Measurements from ENCODE around the gene SEC16A.

SEC16A gene, protein sequence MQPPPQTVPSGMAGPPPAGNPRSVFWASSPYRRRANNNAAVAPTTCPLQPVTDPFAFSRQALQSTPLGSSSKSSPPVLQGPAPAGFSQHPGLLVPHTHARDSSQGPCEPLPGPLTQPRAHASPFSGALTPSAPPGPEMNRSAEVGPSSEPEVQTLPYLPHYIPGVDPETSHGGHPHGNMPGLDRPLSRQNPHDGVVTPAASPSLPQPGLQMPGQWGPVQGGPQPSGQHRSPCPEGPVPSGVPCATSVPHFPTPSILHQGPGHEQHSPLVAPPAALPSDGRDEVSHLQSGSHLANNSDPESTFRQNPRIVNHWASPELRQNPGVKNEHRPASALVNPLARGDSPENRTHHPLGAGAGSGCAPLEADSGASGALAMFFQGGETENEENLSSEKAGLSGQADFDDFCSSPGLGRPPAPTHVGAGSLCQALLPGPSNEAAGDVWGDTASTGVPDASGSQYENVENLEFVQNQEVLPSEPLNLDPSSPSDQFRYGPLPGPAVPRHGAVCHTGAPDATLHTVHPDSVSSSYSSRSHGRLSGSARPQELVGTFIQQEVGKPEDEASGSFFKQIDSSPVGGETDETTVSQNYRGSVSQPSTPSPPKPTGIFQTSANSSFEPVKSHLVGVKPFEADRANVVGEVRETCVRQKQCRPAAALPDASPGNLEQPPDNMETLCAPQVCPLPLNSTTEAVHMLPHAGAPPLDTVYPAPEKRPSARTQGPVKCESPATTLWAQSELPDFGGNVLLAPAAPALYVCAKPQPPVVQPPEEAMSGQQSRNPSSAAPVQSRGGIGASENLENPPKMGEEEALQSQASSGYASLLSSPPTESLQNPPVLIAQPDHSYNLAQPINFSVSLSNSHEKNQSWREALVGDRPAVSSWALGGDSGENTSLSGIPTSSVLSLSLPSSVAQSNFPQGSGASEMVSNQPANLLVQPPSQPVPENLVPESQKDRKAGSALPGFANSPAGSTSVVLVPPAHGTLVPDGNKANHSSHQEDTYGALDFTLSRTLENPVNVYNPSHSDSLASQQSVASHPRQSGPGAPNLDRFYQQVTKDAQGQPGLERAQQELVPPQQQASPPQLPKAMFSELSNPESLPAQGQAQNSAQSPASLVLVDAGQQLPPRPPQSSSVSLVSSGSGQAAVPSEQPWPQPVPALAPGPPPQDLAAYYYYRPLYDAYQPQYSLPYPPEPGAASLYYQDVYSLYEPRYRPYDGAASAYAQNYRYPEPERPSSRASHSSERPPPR (N-terminal part only)

DNA sequence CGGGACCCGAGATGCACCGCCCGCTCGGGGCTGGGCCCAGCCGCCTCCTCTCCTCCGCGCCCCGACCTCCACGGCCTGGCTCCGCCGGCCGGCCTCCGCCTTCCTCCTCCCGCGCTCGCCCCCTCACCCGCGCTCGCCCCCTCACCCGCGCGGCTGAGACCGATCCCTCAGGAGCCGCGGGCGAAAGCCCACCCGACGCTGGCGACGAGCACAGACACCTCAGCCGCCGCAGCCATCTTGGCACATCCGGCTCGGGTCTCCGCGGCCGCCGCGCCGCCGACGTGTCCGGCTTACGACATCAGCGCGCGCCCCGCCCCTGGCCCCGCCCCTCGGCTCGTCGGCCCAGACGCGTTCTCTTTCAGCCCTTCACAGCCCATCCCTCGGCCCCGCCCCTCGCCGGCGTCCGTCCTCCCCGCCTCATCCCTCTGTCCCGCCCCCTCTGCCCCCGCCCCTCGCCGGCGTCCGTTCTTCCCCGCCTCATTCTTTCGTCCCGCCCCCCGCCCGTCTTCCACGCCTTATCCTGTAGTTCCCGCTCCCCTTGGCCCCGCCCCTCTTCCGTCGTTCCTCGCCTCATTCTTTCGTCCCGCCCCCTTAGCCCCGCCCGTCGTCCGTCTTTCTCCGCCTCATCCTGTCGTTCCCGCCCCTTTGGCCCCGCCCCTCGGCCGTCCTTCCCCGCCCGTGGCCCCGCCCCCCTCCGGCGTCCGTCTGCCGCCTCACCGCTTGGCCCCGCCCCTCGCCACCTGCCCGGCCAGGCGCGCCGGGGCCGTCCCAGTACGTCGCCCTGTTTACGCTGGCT is at the start of gene SEC16A:
Gene SEC16A, minus strand, starts transcription at position 248 of the 796 bp plus-strand sequence. CDS start 5,425 bp downstream, outside the sequence.
- DNase-seq: peak; percentile 88

DNA sequence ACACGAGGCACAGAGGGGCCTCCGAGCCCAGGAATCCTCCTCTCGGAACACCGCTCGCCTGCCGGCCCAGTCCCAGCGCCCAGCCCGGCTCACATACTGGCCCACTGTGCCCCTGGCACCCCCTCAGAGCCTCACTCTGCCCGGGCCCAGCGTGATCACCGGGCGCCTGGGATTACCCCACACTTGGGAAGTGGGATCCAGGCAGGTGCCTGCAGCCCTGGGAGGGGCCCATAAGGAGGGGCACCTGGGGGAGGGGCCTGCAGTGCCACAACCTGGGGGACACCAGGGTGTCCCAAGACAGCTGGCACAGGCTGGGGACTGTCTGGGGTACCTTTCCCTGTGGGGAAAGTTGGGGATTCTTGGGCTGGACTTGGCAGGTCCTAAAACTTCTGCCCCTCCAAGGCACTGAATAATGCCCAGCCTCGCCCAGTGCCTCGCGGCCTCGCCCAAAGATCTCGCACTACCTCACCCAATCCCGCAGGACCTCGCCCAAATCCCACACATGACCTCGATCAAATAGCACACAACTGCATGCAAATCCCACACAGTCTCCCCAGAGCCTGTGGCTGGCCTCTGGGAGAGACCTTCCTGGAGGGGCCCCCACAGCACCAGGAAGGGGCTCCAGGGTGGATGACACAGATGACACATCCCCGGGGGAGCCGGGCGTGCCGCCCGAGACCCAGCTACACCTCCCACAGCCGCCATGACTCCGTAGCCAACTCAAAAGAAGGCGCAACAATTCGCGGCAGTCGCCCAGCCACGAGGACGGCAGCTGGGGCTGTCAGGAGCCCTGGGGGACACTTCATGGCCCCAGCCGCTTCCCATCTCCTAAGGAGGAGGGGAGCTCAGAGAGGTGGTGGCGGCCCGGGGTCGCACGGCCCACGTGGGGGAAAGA is 49.3 kb upstream of the SEC16A start:
- no peak for DNase-seq

DNA sequence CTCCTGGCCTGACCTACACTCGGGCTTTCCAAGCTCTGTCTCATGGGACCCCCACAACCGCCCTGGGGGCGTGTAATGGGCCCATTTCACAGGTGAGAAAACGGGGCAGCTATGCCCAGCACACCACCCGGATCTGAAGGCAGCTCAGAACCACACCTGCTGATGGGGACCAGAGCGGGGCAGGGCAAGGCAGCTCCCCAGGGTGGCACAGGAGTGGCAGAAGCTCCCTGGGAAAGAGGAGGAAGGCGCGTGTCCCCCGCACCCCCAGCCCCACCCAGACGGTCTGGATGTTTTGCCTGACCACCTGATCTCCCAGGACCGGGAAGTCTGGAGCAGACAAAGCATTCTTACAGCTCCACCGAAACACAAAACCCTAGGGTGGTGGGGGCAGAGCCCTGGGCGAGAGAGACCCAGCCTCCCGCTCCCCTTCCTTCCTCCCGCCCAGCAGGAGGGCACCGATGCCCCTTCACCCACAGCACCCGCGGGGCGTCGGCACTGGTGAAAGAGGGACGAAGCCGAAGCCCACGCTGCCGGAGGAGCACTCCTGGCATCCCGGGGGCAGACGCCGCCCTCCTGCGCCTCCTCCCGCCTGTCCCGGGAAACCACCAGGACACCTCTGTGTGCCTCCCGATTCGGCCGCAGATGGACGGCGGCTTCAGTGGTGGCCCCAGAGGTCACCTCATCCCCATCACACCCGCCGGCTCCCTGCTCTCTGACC is 48.5 kb upstream of the SEC16A start:
- DNase-seq: no peak

DNA sequence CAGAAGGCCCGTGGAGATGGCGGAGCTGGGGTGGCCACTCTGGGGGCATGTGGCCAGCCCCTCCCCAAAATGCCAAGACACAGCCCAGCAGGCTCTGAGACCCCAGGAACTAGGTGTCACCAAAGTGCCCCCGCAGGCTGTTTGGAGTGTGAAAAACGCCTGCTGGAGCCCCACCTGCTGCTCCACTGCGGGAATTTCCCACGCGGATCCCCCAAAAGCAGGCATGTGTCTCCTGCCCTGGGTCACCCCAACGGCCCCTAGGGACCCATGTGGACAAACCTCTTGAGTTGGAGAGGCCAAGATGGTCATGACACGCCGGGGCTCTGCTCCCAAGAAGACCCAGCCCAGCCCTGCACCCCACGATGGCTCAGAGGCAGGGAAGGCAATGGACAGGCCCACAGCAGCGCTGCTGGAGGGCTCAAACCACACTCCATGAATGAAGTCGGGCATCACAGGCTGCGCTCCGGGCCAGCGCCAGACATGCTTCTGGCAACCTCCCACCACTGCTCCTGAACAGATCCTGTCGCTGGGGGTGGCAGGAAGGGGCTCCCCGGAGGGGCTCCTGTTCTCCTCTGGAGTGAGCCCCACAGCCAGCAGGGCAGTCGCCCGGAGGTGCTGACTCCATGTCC is 47.7 kb upstream of the SEC16A start:
- DNase-seq: no peak

DNA sequence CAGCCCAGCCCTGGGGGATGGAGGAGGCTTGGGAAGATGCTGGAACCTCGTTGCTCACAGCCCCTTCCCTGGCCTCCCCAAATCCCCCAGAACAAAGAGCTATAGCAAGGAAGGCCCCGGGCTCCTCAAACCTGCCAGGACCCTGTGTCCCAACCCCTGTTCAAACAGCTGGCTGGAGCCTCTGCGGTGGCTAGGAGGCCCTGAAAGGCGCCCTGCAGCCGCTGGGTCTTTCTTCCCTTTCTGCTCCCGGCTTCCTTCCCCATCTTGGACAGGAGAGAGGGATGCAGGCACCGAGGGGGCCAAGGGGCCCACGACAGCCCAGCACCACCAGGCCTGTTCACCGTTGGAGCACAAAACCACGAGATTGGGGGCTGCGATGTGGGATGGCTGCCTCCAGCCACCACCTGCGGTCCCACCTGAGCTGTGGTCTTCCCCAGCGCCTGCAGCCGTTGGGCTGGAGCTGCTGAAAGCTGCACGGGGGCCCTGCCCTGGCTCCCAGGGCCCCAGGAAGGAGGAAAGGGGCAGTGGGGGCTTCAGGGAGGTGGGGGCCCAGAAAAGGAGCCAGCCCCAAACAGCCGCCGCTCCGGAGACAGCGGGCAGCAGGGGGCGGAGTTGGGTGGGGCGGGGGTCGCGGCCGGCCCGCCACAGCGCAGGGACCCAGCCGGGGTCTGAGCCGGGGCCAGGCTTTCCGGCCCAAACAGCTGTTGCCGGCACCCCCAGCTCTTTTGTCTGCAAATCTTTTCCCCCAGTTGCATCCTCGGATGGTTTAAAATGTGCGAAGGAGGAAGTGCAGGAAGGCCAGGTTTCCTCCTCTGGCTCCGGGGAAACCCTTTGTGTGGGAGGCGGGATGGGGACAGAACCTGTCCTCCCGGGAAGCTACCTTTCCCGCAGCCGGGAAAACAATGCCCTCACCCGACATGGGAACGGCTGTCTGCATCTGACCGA is 46.9 kb upstream of the SEC16A start:
- DNase-seq: no peak

DNA sequence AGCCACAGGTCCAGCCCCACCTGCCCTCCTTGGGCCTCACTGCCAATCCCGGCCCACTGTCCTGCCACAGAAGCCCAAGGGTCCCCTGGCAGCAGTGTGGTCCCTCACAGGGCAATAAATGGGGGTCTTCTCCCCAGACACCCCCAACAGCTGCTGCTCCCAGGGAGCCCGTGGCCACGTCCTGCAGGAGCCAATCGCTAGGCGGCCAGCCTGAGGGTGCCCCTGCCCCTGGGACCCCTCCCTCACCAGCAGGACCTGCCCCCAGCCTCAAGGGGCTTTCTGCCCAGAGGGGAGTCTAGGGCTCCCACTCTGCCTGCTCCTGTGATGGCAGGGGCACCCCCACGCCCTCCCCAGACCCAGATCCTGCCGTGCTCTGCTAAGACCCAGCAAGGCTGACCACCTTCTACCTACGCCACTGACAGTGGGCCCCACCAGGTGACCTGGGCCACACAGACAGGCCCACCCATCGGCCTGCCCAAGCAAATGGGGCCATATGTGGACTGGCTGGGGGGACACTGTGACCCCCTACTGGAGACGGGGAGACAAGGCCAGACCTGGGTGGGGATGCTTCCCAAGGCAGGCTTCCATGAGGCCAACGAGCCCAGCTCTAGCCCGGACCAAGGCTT is 46.0 kb upstream of the SEC16A start:
- DNase-seq: no peak

DNA sequence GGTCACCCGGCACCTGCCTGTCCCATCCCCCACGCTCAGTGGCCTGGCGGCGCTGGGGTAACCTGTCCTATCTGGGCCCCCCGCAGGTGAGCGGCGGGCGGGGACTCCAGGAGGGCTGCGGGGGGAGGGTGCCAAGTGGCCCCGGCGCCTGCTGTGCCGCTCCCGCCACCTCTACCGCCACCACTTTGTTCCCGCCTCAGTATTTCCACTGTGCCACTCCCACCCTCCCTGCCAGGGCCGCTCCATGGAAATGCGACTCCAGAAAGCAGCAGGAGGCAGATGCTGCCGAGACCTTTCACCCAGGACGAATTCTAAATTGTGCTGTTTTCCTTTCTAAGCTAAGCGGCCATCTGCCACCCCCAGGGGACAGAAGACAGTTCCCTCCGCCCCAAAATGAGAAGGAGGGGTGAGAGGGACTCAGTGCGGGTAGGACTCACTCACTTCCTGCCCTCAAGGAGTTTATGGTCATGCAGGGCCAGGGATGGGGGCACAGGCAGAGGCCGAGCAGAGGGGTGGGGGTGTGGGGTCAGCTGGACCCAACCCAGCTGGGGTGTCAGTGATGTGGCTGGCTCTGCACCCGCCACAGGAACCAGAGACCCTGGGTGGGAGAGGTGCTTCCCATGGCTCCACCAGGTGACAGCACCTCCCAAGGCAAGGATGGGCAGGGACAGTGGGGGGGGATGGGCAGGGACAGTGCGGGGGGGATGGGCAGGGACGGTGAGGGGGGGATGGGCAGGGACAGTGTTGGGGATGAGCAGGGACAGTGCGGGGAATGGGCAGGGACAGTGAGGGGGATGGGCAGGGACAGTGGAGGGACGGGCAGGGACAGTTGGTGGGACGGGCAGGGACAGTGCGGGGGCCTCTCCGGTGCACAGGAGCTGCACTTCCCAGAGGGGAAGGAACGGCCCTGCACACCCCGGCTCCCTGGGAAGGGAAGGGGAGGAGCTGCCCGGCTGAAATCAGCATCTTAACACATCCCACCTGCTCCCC is 45.2 kb upstream of the SEC16A start:
- peak; percentile 89 for DNase-seq

DNA sequence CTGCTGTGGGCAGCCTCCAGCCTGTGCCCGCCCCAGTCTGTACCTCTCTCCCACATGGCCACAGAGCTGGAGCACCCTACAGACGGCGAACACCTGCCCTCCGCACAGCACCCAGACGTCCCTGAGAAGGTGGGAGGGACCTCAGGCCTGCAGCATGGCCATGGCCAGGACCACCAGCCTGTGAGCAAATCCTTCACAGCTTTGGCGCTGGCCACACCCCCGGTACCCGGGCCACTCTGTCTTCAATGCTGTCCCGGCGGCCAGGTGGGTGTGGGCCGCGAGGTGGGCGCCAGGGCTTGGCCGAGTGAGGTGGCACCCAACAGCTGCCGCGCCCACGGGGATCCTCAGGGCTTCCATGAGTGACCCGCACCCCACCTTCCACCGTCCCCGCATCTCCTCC is 44.3 kb upstream of the SEC16A start:
- DNase-seq: no peak

DNA sequence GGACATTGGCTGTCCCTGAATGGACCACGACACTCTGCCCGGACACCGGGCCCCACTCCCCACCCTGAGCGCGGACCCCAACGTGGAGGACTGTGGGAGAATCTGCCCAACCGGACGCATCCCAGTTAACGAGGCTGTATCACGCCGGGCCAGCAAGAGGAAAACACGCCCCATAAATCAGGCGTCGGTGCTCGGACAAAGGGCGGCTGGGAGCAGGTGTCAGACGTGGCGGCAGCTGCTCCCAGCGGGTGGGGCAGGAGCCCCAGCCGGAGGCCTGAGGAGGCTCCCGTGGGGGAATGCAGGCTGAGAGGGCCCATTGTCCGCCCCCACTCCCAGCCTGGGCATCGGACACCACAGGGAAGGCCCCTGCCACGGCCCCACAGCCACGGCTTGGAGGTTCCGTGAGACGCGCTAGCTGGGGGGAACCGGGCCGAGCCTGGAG is 43.8 kb upstream of the SEC16A start:
- DNase-seq: no peak

DNA sequence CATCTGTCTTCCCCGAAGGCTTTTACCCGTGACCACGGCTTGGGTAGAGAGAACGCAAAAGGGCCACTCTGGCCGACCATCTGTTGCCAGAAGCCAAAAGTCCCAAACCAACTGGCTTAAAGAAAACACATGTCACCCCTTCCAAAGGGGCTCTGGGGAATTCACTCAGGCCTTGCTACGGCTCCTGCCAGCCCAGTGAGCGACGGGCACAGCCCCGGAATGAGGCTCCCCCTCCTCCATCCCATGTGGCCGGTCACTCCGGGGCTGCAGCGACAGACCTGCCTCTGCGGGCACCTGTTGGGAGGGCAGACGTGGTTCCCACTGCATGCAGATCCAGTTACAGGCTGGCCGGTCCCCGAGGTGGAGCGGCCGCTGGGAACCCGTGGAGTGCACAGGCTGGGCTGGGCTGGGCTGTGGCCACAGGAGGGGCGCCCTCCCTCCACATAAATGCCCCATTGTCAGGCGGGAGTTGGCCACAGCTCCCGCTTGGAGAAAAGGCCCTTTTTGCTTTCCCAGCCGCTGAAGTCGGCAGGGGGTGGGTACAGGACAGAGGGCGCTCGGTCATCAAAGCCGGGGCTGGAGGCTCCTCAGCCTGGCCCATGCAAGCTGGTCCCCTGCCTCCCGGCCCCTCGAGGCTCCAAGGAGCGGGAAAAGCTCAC is 43.1 kb upstream of the SEC16A start:
- peak; percentile 26 for DNase-seq

DNA sequence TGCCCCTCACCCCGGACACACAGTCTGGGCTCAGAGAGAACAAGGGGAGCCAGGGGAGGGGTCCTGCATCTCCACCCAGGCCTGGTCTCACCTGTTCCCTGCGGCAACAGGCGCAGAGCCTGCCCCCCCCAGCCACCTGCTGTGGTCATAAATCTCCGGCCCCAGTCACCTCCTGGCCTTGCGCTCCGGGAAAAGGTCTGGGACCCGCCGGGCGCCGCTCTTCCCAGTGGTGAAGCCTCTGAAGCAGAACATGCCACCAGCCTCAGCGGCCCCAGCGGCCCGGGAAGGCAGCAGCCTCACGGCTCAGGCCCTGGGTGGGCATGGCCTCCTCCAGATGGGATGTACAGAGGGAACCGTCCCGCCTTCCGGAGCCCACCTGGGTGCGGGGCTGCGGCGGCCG is 42.4 kb upstream of the SEC16A start:
- DNase-seq: no peak

DNA sequence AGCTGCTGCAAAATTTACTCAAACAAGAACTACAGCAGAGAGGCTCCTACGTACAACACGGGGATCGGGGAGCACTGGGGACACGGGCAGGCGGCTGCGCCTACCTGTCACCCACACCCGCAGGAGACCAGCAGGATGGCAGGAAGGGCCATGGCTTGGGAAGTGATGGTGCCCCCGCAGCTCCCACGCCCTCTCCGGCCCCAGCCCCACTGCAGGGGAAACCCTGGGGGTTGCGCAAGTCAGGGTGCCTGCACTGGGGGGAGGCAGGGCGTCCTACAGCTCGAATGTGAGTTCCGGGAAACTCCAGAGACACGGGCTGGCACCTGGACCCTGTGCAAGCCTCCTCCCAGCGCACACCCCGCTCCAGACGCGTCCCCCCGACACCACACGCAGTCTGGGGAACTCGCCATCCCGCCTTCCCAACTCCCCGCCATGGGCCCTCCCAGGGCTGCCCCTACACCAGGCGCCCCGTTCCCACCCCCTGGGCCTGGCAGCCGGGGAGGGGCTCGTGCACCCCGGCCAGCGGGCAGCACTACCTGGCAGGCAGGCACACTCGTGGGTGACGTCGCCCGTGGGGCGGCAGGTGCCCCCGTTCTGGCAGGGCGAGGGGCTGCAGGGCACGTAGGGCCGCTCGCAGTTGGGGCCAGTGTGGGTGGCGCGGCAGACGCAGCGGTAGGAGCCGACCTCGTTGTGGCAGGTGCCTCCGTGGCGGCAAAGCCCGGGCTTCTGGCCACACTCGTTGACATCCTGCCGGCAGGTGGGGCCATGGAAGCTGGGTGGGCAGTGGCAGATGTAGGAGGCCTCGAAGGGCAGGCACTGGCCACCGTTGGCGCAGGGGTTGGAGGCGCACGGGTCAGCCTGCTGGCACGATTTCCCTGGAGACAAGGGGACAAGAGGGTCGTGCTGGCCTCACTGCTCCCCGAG is 39.7 kb upstream of the SEC16A start:
- no peak for DNase-seq

DNA sequence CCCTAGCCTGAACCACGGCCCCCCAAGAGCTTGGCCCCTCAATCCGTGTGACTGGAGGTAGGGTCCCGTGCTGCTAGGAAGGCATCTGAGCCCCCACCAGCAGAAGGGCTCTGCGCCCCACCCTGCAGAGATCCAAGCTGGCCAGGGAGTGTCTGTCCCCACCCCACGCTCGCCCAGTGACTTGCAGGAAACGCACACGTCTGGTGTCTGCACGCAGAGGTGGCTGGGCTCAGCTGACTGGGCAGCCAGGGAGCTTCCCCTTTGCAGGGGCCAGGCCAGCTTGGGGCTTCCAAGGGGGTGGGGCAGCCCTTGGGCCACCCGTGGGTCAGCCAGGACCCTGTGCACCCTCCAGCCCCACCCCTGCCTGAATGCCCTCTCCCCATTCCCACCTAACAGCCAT is 38.7 kb upstream of the SEC16A start:
- DNase-seq: no peak

DNA sequence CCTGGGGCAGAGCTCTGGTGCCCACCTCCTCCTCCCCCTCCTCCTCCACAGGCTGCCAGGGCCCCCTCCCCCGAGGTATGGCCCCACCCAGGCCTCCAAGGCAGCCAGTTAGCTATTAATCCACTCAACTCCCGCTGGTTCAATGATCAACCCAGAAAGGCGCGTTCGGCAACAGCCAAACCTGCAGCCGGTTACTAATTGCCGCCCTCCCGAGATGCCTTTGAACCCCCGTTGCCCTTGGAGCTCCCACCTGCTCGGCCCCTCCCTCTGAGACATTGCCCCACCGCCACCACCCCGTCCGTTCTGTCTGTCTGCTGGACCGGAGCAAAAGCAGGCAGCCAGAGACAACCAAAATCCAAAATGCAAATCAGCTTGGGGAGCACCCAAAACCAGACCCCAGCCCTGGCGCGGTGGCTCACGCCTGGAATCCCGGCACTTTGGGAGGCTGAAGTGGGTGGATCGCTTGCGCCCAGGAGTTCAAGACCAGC is 37.3 kb upstream of the SEC16A start:
- no peak for DNase-seq
